Activated naive CD4-positive, alpha-beta T cell treated with anti-CD3 and anti-CD28 coated beads for 36 hours (primary cell): ENCODE data around the gene RCC1. TPM values are rescaled to one million over a fixed set of nuclear protein-coding genes. Genes with fewer than 3 reads are reported as not detected.

Experiments used
- CTCF ChIA-PET: fragments of 350-600 bp; sonication (Branson Sonifier 250); formaldehyde crosslinking; loops from one replicate; lab custom pipeline; 2021; ENCODE audit warnings: antibody characterized with exemption; lab: Charles Lee
- DNase-seq: peaks from one replicate; pipeline ENCODE4 v3.0.0-alpha.2; 2020
- H3K27ac Mint-ChIP-seq: one replicate; pipeline ENCODE4 v1.8.0; 2021; ENCODE audit warnings: mild to moderate bottlenecking, mixed read lengths
- H3K27me3 Mint-ChIP-seq: one replicate; pipeline ENCODE4 v1.8.0; 2021; ENCODE audit warnings: low read depth, mixed read lengths
- H3K36me3 Mint-ChIP-seq: one replicate; pipeline ENCODE4 v1.8.0; 2021; ENCODE audit warnings: low read depth, mixed read lengths
- H3K4me1 Mint-ChIP-seq: one replicate; pipeline ENCODE4 v1.8.0; 2021; ENCODE audit warnings: low read depth, mixed read lengths
- H3K4me3 Mint-ChIP-seq: one replicate; pipeline ENCODE4 v1.8.0; 2021; ENCODE audit warnings: mild to moderate bottlenecking, moderate library complexity, mixed read lengths
- H3K9me3 Mint-ChIP-seq: one replicate; pipeline ENCODE4 v1.8.0; 2021; ENCODE audit warnings: mixed read lengths
- intact Hi-C: fragments of 100-400 bp; cut with micrococcal nuclease; formaldehyde crosslinking; loops from one replicate; pipeline ENCODE4 v1.15.1; 2023
- total RNA-seq, 2 experiments: library from RNA; stranded (reverse); gene quantifications; one replicate each; pipeline ENCODE4 v1.2.3, GENCODE V29; 2021

The RCC1 gene
- total RNA-seq, 2 experiments from 2014 or later: 106 to 110 TPM

GRCh38 chr1:28499553-28499952 lies 6.3 kb upstream of the RCC1 start:
- Mint-ChIP-seq H3K4me3 (no peak overlapping the region), H3K9me3 (no peaks in the 10 kb centered on the region), H3K4me1 (peaks cover 4% of the 10 kb centered on the region), H3K27ac (no peak overlapping the region), H3K36me3 (peaks cover 2% of the 10 kb centered on the region), H3K27me3 (no peaks in the 10 kb centered on the region)
- intact Hi-C loops: no loop called here
- no peak for DNase-seq
- CTCF ChIA-PET: interaction anchor here (0.6 to 0.7 kb wide), 2 partner anchors 64 to 87 kb away, joined by 3 read pairs; no protein-coding TSS in a partner anchor

GRCh38 chr1:28501925-28502324 lies 3.9 kb upstream of the RCC1 start:
- DNase-seq: no peak
- intact Hi-C loops: no loop called here
- Mint-ChIP-seq H3K27me3 (peaks cover 3% of the 10 kb centered on the region), H3K4me1 (peaks cover 1% of the 10 kb centered on the region), H3K36me3 (peaks cover 20% of the 10 kb centered on the region), H3K4me3 (no peak overlapping the region), H3K9me3 (no peaks in the 10 kb centered on the region), H3K27ac (no peak overlapping the region)
- CTCF ChIA-PET: no interaction called here

GRCh38 chr1:28503117-28503516 lies 2.7 kb upstream of the RCC1 start:
- DNase-seq: no peak
- H3K27ac Mint-ChIP-seq: no peak overlapping the region
- peaks cover 1% of the 10 kb centered on the region for H3K4me1 Mint-ChIP-seq
- peaks cover 3% of the 10 kb centered on the region for H3K27me3 Mint-ChIP-seq
- H3K4me3 Mint-ChIP-seq: no peak overlapping the region
- CTCF ChIA-PET: no interaction called here
- intact Hi-C loops: no loop called here
- no peaks in the 10 kb centered on the region for H3K9me3 Mint-ChIP-seq
- peaks cover 31% of the 10 kb centered on the region for H3K36me3 Mint-ChIP-seq

GRCh38 chr1:28506907-28507246 lies 1.0 kb downstream of the RCC1 start:
- Mint-ChIP-seq H3K27ac (peak overlapping the region; percentile 98), H3K27me3 (peaks cover 3% of the 10 kb centered on the region), H3K4me3 (peak overlapping the region; percentile 99), H3K9me3 (no peaks in the 10 kb centered on the region), H3K4me1 (peaks cover 28% of the 10 kb centered on the region), H3K36me3 (peaks cover 64% of the 10 kb centered on the region)
- no peak for DNase-seq
- CTCF ChIA-PET: interaction anchor here (0.6 to 1.6 kb wide), 2 partner anchors 132 to 258 kb away, joined by 3 to 4 read pairs; no protein-coding TSS in a partner anchor
- intact Hi-C loops: loop anchor here (1.0 to 5.0 kb wide), 2 partner anchors 11 to 95 kb away; no protein-coding TSS in a partner anchor

- DNase-seq: no peak
- Mint-ChIP-seq H3K36me3 (peaks cover 68% of the 10 kb centered on the region), H3K9me3 (no peaks in the 10 kb centered on the region), H3K4me3 (peak overlapping the region; percentile 99), H3K27me3 (peaks cover 3% of the 10 kb centered on the region), H3K4me1 (peaks cover 30% of the 10 kb centered on the region), H3K27ac (peak overlapping the region; percentile 98)
- intact Hi-C loops: loop anchor here (5.0 kb wide), 1 partner anchor 95 kb away; no protein-coding TSS in a partner anchor
- CTCF ChIA-PET: interaction anchor here (0.6 to 1.6 kb wide), 2 partner anchors 131 to 258 kb away, joined by 3 to 4 read pairs; no protein-coding TSS in a partner anchor
Measured at GRCh38 chr1:28507247-28507645, 1.4 kb downstream of the RCC1 start.

- no peak for DNase-seq
- peaks cover 3% of the 10 kb centered on the region for H3K27me3 Mint-ChIP-seq
- peaks cover 74% of the 10 kb centered on the region for H3K36me3 Mint-ChIP-seq
- H3K27ac Mint-ChIP-seq: peak overlapping the region; percentile 98
- H3K9me3 Mint-ChIP-seq: no peaks in the 10 kb centered on the region
- intact Hi-C loops: loop anchor here (5.0 kb wide), 1 partner anchor 96 kb away; no protein-coding TSS in a partner anchor
- peaks cover 30% of the 10 kb centered on the region for H3K4me1 Mint-ChIP-seq
- CTCF ChIA-PET: interaction anchor here (0.6 to 1.6 kb wide), 2 partner anchors 259 to 260 kb away, joined by 3 read pairs; no protein-coding TSS in a partner anchor
- H3K4me3 Mint-ChIP-seq: peak overlapping the region; percentile 99
Measured at GRCh38 chr1:28507646-28508434, 2.0 kb downstream of the RCC1 start.

- DNase-seq: no peak
- Mint-ChIP-seq H3K27ac (peak overlapping the region; percentile 98), H3K27me3 (peaks cover 3% of the 10 kb centered on the region), H3K4me1 (peaks cover 30% of the 10 kb centered on the region), H3K36me3 (peaks cover 77% of the 10 kb centered on the region), H3K4me3 (peak overlapping the region; percentile 99), H3K9me3 (no peaks in the 10 kb centered on the region)
- CTCF ChIA-PET: no interaction called here
- intact Hi-C loops: loop anchor here (5.0 kb wide), 1 partner anchor 96 kb away; no protein-coding TSS in a partner anchor
Measured at GRCh38 chr1:28508435-28508754, 2.6 kb downstream of the RCC1 start.

- CTCF ChIA-PET: interaction anchor here (1.1 kb wide), 1 partner anchor 138 kb away, joined by 3 read pairs; no protein-coding TSS in a partner anchor
- DNase-seq: peak; percentile 41
- Mint-ChIP-seq H3K27me3 (peaks cover 3% of the 10 kb centered on the region), H3K4me3 (peak overlapping the region; percentile 99), H3K4me1 (peaks cover 28% of the 10 kb centered on the region), H3K27ac (peak overlapping the region; percentile 98), H3K36me3 (peaks cover 78% of the 10 kb centered on the region), H3K9me3 (no peaks in the 10 kb centered on the region)
- intact Hi-C loops: loop anchor here (5.0 kb wide), 1 partner anchor 97 kb away; no protein-coding TSS in a partner anchor
Measured at GRCh38 chr1:28509705-28510272, 3.9 kb downstream of the RCC1 start.

GRCh38 chr1:28510273-28510969 lies 4.6 kb downstream of the RCC1 start:
- peaks cover 75% of the 10 kb centered on the region for H3K36me3 Mint-ChIP-seq
- intact Hi-C loops: no loop called here
- H3K27ac Mint-ChIP-seq: peak overlapping the region; percentile 98
- no peaks in the 10 kb centered on the region for H3K9me3 Mint-ChIP-seq
- peak overlapping the region; percentile 99 for H3K4me3 Mint-ChIP-seq
- H3K27me3 Mint-ChIP-seq: peaks cover 3% of the 10 kb centered on the region
- CTCF ChIA-PET: interaction anchor here (1.1 kb wide), 1 partner anchor 137 kb away, joined by 3 read pairs; no protein-coding TSS in a partner anchor
- DNase-seq: peak; percentile 41
- H3K4me1 Mint-ChIP-seq: peaks cover 28% of the 10 kb centered on the region

GRCh38 chr1:28510970-28511440 lies 5.2 kb downstream of the RCC1 start:
- Mint-ChIP-seq H3K27ac (peak overlapping the region; percentile 98), H3K27me3 (no peaks in the 10 kb centered on the region), H3K9me3 (no peaks in the 10 kb centered on the region), H3K36me3 (peaks cover 69% of the 10 kb centered on the region), H3K4me1 (peaks cover 28% of the 10 kb centered on the region), H3K4me3 (peak overlapping the region; percentile 99)
- CTCF ChIA-PET: interaction anchor here (0.6 kb wide), 1 partner anchor 72 kb away, joined by 3 read pairs; no protein-coding TSS in a partner anchor
- DNase-seq: no peak
- intact Hi-C loops: no loop called here

- H3K4me3 Mint-ChIP-seq: peak overlapping the region; percentile 28
- H3K27me3 Mint-ChIP-seq: no peaks in the 10 kb centered on the region
- H3K36me3 Mint-ChIP-seq: peaks cover 58% of the 10 kb centered on the region
- no peak for DNase-seq
- peak overlapping the region; percentile 98 for H3K27ac Mint-ChIP-seq
- intact Hi-C loops: no loop called here
- peaks cover 33% of the 10 kb centered on the region for H3K4me1 Mint-ChIP-seq
- CTCF ChIA-PET: interaction anchor here (1.1 kb wide), 1 partner anchor 67 kb away, joined by 3 read pairs; no protein-coding TSS in a partner anchor
- H3K9me3 Mint-ChIP-seq: no peaks in the 10 kb centered on the region
Measured at GRCh38 chr1:28512058-28512611, 6.3 kb downstream of the RCC1 start.
